Right lung (tissue), 5 donors: ENCODE measurements around the gene TWF2. TPM values are rescaled to one million over a fixed set of nuclear protein-coding genes. Genes with fewer than 3 reads are reported as not detected.

Experiments
- DNase-seq, 2 donors: peaks; one replicate each; pipeline ENCODE4 v3.0.0-alpha.2; 2013
- polyA plus RNA-seq, 5 donors: library from polyadenylated mRNA; unstranded; fragments of 120-200 nt; gene quantifications; one replicate each; pipeline versions ENCODE4 v1.2.1 to v1.2.3, GENCODE V29; 2013; ENCODE audit warnings: inconsistent platforms in 1 of 5, low replicate concordance in 1 of 5; ENCODE audit not compliant: insufficient read length in 5 of 5, insufficient read depth in 1 of 5

The TWF2 gene
- polyA plus RNA-seq, 5 donors, result 25.5 to 45.0 (median 31.5) TPM

DNA sequence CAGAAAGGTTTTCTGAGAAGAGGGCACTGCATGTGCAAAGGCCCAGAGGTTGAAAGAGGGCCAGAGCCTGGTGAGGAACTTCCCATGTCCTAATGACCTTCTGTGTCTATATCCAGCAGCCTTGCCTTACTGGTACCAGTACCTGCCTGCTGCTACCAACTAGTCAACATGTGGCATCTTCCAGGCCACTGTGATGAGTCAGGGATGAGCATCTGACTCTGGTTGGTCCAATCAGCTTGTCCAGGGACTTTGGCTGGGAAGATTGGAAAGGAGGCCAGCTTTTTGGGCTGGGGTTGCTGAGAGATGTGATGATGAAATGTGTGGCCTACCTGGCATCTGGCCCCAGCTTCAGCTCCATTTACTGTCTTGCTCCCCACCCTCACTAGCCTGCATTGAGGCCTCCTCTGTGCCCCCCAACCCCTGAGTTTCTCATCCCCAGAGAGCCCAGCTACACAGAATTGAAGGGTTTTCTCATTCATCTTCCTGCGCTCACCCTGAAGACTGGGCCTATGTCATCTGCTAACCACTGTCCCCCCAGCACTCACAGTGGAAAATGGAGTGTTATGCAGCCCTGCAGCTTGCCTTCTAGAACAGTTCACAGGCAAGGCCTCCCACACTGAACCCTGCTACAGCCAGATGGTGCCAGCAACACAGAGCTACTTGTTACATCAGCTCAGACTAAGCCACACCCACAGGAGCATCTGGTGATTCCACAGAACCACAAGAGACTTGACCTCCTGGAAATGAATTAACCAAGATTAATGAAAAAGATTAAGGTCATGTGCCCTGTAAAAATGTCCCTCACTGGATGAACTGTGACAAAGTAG lies 1.3 kb upstream of the TWF2 start:
- no peak for DNase-seq

DNA sequence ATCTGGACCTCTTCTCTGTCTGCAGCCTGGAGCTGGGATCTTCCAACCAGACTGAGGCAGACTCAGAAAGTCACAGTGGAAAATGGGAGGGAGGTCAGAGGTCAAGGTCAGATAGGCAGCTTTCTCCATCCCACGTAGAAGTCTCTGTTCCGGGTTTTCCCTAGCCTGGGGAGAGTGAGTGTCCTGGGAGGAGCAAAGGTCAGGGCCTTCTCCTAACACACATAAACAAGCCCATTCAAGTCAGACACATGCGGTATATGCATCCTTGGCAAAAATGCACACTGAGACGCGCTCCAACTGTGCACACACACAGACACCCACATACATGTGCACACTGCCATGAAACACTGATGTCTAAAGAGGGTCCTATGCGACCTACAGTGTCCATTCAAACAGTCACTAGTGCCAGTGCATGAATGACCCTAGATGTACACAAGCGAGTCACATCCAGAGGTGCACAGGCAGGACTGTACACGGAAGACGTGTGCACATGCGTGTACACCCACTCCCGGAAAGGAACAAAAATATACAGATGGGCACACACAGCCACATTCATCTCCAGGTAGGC lies 681 bp downstream of the TWF2 start:
- no peak for DNase-seq

DNA sequence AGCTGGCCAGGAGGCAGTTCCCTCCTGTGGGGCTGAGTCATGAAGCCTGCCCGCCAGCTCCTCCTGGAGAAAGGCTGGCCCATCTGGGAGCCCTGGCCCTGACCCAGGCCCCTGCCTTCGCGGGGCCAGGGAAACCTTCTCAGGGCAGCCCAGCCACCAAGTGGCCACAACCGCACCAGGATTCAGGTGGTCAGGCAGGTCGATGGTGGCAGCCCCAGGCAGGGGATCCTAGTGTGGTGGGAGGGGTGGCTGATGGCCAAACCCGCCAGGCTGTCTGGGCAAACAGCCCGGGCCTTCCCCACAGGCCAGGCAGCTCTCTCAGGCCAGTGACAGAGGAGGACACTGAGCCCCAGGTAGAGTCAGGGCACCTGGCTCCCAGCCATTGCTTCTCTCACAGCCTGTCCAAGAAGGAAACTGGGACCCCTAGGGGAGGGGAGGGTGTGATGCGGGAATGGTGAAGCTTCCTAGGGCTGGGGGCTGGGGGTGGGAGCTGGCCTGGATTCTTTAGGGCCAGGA lies 1.2 kb downstream of the TWF2 start:
- no peak for DNase-seq

DNA sequence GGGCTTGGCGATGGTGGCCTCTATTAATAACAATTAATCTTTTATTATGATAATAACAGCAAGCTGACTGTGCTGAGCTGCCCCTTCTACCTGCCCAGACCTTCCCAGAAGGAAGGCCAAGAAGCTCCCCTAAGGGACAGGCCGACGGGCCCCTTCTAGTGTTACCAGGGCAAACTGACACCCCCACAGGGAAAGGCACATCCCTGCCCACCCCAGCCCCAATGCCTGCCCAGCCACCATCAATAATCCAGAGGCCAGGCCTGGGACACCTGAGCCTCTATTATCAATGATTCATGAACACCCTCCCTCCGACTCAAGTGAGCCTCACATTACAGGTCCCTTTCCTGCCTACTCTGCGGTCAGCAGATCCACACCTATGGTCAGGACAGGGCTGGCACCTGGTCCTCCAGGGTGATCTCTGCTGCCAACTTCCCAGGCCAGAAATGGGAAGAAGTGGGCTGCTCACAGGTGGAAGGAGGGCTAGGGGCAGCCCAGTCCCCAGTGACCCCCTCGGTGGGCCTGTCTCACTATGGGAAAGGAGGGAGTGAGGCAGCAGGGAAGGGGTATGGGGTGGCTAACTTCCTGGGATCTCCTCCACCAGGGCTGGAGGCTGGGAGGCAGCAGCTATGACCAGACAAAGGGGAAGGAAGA lies 1.8 kb downstream of the TWF2 start:
- no peak for DNase-seq

DNA sequence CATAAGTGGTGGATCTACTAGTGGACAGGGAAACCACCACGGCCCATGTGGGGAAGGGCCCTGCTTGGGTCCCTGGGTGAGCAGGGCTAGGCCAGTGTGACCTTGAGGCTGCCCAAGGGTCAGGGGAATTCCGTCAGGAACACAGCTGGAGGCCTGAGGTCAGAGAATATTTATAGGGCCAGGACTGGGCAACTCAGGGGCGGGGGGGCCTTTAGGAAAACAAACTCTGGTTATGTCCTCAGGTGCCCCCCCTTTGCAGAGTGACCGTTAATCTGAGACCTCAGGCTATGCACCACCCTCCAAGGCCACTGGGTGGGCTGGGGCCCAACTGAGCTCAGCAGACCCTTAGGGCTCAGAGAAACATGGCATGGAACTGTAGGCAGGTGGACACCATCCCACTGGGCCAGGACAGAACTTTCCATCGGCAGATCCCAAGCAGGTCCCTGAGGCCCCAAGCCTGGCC lies 2.5 kb downstream of the TWF2 start:
- DNase-seq, result no peak

GRCh38 chr3:52234516-52235447 lies 4.2 kb downstream of the TWF2 start:
- no peak for DNase-seq

DNA sequence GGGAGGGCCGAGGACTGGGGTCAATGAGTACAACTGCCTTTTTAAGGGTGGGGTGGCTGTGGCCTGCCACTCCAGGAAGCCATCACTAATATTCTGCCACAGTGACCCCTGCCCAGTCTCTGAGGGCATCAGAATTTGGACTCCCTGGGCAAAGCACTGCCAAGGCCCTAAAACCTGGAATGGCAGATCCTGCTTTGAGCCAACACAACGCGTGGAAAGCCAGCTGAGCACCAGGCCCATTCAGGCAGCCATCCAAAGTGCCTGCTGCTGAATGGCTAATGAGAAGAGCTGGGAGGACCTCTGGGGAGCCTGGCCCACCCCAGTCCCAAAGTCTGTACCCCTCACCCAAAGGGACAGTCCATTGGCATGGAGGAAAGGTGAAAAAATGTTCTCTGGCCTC lies 5.0 kb downstream of the TWF2 start:
- no peak for DNase-seq

DNA sequence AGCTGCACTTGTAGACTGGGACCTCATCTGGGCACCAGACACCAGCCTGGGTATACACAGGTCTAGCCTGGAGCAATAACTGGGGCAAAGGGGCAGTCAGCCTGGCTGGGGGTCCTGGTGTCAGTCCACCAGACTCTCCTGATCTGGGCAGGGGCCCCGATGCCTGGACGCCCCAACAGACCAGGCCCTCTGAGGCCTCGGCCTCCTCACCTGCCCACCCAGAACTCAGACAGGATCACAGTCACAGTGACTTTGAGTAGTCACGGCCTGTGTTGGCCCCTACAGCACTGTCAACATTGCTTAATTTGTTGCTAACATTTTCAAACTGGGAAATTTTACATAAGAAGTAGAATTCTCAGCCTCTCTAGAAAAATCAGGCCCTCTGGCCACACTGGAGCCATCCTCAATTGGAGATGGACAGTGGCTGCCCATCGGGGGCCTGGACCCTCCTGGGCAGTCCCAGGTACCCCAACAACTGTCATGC lies 5.8 kb downstream of the TWF2 start:
- no peak for DNase-seq

GRCh38 chr3:52232279-52233107 lies 6.5 kb downstream of the TWF2 start:
- no peak for DNase-seq

GRCh38 chr3:52231502-52232278 lies 7.3 kb downstream of the TWF2 start:
- DNase-seq, result no peak

DNA sequence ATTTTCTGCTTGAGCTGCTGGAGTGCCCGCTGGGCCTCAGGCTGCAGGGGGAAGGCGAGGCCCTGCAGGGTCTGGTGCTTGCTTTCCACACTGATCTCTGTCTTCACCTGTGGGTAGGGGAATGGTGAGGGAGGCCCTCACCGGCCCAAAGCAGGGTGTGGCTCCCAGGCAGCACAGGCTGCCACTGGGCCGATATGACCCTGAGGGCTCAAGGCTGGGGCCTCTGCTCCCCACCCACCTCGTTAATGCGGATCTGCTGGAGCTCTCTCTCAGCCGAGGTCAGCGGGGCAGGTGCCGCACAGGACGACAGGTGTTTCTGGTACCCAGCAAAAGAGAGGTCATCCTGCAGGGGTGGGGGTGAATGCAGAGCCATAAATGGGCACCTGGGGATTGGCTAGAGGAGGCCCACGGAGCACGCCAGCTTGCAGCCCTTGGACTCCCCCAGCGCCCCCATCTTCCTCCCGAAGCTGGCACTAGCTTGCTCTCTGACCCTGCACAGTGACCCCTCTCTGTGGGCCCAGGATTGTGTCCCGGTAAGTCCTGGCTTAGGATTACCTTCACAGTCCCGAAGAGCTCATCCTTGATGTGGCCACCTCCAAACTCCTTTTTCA lies 8.0 kb downstream of the TWF2 start:
- DNase-seq, result no peak

DNA sequence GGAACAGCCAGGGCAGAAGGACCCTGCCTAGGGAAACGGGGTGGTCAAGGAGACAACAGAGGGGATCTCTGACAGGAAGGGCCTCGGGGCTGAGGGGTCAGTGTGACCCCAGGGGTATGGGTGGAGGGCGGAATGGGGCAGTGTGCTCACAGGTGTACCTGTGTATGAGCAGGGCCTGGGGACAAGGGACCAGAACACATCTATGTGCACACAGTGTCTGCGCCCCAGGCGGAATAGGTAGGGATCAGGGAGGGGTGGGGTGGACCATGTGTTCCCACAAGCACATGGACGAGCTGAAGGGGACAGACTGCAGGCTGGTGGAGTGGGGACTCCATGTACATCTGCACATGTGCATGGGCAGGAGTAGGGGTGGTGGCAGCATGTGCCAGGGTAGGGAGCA lies 8.5 kb downstream of the TWF2 start:
- no peak for DNase-seq

DNA sequence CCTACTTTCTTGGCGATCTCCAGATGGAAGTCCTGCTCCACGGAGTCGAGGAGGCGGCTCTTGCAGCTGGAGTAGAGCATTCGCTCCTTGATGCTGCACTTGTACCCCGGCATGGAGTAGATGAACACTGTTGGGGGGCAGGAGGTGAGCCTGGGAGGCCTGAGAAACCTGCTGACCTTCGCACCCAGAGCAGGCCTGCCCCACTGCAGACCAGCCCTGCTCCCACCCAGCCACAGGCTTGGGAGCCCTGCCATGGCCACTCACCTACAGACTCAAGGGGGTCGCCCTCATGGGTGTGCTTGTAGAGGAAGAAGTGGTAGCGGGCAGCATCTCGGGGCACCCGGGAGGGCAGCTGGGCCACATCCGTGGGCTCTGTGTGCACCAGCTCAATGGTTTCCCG lies 9.3 kb downstream of the TWF2 start:
- DNase-seq, result no peak

- DNase-seq, result no peak
Observed at GRCh38 chr3:52228751-52229291, 10.1 kb downstream of the TWF2 start.

DNA sequence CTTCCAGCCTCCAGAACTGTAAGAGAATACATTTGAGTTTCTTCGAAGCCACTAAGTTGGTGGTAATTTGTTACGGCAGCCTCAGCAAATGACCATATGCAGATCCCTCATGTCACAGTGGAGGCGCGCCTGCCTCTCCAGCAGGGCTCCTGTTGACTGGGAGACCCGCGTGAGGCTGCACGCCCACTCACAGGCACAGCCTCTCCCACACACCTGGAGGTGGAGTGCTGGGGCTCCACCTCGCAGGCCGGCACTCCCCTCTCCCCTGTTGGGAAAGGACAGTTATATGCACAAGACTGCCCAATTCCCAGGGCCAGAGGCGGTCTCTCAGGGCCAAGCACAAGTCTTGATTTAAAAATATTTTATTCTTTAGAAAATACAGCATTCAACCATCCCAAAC lies 10.7 kb downstream of the TWF2 start:
- no peak for DNase-seq

GRCh38 chr3:52227766-52228165 lies 11.2 kb downstream of the TWF2 start:
- DNase-seq, result no peak

DNA sequence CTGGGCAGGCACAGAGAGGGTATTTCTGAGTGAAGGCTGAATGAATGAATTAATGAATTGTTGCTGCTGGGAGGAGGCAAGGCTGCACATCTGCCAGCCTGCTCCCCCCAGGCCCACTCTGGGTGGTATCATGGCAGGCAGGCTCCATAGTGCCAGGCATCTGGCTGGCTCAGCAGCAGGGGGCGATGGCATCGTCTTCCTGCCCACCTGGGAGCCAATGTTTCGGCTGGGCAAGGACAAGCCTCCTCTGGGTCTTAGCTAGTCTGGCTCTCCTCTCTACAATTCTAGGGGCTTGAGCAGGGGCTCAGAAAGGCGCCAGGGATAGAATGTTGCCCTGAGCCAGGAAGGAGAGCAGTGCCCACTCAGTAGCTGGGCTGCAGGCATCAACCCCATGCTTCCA lies 11.8 kb downstream of the TWF2 start:
- no peak for DNase-seq

- no peak for DNase-seq
Observed at GRCh38 chr3:52226229-52226817, 12.6 kb downstream of the TWF2 start.
